GM18505 (cell line): Measurements from ENCODE around the gene SLC16A1.

ENCODE experiments used
- ATAC-seq: cut with Tn5 transposase; IDR thresholded peaks from one replicate; pipeline ENCODE4 v1.9.1; 2021; ENCODE audit not compliant: unreplicated experiment
- POLR2A ChIP-seq: IDR thresholded peaks from 4 replicates; pipeline ENCODE4 v1.6.1; 2011; ENCODE audit warnings: borderline replicate concordance; ENCODE audit not compliant: insufficient read depth, insufficient read length; ENCODE audit errors: extremely low read depth

The SLC16A1 gene

GRCh38 chr1:112872551-112872962 is 83.4 kb downstream of the SLC16A1 start:
- TF ChIP-seq POLR2A = no peak
- no peak for ATAC-seq

- no peak for ATAC-seq
- TF ChIP-seq POLR2A = no peak
Observed at GRCh38 chr1:112870887-112871646, 84.9 kb downstream of the SLC16A1 start.

- TF ChIP-seq POLR2A = no peak
- ATAC-seq = no peak
Observed at GRCh38 chr1:112869895-112870294, 86.1 kb downstream of the SLC16A1 start.

GRCh38 chr1:112868191-112868590 is 87.8 kb downstream of the SLC16A1 start:
- ATAC-seq = no peak
- no peak for TF ChIP-seq POLR2A

GRCh38 chr1:112866981-112867380 is 89.0 kb downstream of the SLC16A1 start:
- TF ChIP-seq POLR2A = no peak
- ATAC-seq = no peak

- ATAC-seq = no peak
- TF ChIP-seq POLR2A = no peak
Observed at GRCh38 chr1:112866151-112866550, 89.8 kb downstream of the SLC16A1 start.

- no peak for TF ChIP-seq POLR2A
- ATAC-seq = no peak
Observed at GRCh38 chr1:112862753-112863426, 93.1 kb downstream of the SLC16A1 start.
